GM18517 (cell line): ENCODE results near the gene JMJD8.
"Not testable (repeated sequence)": the region's sequence is repeated elsewhere in the genome, so short reads cannot be mapped to it uniquely, and the experiment has no call there.

Source experiments
- ATAC-seq: cut with Tn5 transposase; IDR thresholded peaks from one replicate; pipeline ENCODE4 v1.9.1; 2021; ENCODE audit warnings: mild to moderate bottlenecking, moderate library complexity; ENCODE audit not compliant: unreplicated experiment

The JMJD8 gene

GRCh38 chr16:722835-723633, 38.9 kb upstream of the JMJD8 start:
- ATAC-seq: no peak

- ATAC-seq: no peak
These were observed 37.8 kb upstream of the JMJD8 start for GRCh38 chr16:721765-722540.

- ATAC-seq: peak; percentile 67
These were observed 37.0 kb upstream of the JMJD8 start, which contains the start of gene ANTKMT for GRCh38 chr16:720990-721764. Gene ANTKMT, plus strand, starts transcription at chr16:721146. Its CDS starts 129 bp downstream, at chr16:721275.

- ATAC-seq: peak; percentile 10
These were observed 36.4 kb upstream of the JMJD8 start for GRCh38 chr16:720447-720989.

GRCh38 chr16:719815-720446, 35.8 kb upstream of the JMJD8 start:
- ATAC-seq: peak; percentile 22

- no peak for ATAC-seq
These were observed 34.8 kb upstream of the JMJD8 start for GRCh38 chr16:718922-719321.

- ATAC-seq: no peak
These were observed 34.3 kb upstream of the JMJD8 start for GRCh38 chr16:718389-718788.

- no peak for ATAC-seq
These were observed 33.5 kb upstream of the JMJD8 start for GRCh38 chr16:717450-718245.

- ATAC-seq: no peak
These were observed 32.7 kb upstream of the JMJD8 start for GRCh38 chr16:716768-717325.

- no peak for ATAC-seq
These were observed 32.0 kb upstream of the JMJD8 start for GRCh38 chr16:716200-716568.

- no peak for ATAC-seq
These were observed 31.5 kb upstream of the JMJD8 start for GRCh38 chr16:715477-716199.

GRCh38 chr16:714558-715476, 30.7 kb upstream of the JMJD8 start, which contains the start of gene METRN:
Gene METRN, plus strand, starts transcription at chr16:715118. Its CDS starts 172 bp downstream, at chr16:715290.
- no peak for ATAC-seq

GRCh38 chr16:714079-714478, 29.9 kb upstream of the JMJD8 start:
- ATAC-seq: no peak

- not testable (repeated sequence) for ATAC-seq
These were observed 28.7 kb upstream of the JMJD8 start for GRCh38 chr16:712740-713250.

- ATAC-seq: no peak
These were observed 27.6 kb upstream of the JMJD8 start for GRCh38 chr16:711548-712320.

- ATAC-seq: no peak
These were observed 26.9 kb upstream of the JMJD8 start for GRCh38 chr16:711084-711483.
